Panc1 (cell line): Measurements from ENCODE around the gene GALNTL6. TPM values are rescaled to one million over a fixed set of nuclear protein-coding genes. Genes with fewer than 3 reads are reported as not detected.

Experiments used
- ATAC-seq: fragments of 200-7000 bp; cut with Tn5 transposase; 2 replicates; pipeline ENCODE4 v1.9.1; 2020; ENCODE audit warnings: mild to moderate bottlenecking, moderate library complexity
- BruUV-seq: library from RNA; stranded (reverse); fragments of 400-500 nt; replicated peaks from 2 replicates; lab custom pipeline; 2021; lab: Mats Ljungman, UMichigan
- CTCF ChIA-PET: fragments of 300-600 bp; sonication (Branson Sonifier 250); formaldehyde crosslinking; loops from one replicate; lab custom pipeline; 2022; ENCODE audit warnings: antibody characterized with exemption; lab: Charles Lee
- POLR2A ChIA-PET: fragments of 300-600 bp; sonication (Branson Sonifier 250); formaldehyde crosslinking; loops from one replicate; lab custom pipeline; 2022; ENCODE audit warnings: antibody characterized with exemption; lab: Charles Lee
- DNase-seq: peaks from one replicate; pipeline ENCODE4 v3.0.0-alpha.2; 2010; ENCODE audit warnings: low read depth, low spot score
- H3K27ac ChIP-seq: 2 replicates; pipeline ENCODE4 v1.5.1; 2011; ENCODE audit warnings: mild to moderate bottlenecking, low read length, inconsistent platforms
- H3K27me3 ChIP-seq: fragments of 200-500 bp; sonication (Bioruptor generic); 2 replicates; pipeline ENCODE4 v1.6.0; 2014; ENCODE audit warnings: low read length, inconsistent platforms; ENCODE audit not compliant: control insufficient read depth, insufficient read depth
- H3K36me3 ChIP-seq: fragments of 200-500 bp; sonication (Bioruptor generic); 2 replicates; pipeline ENCODE4 v1.5.1; 2014; ENCODE audit warnings: inconsistent platforms, mild to moderate bottlenecking, low read length, moderate library complexity; ENCODE audit not compliant: control insufficient read depth, insufficient read depth
- H3K4me1 ChIP-seq: 2 replicates; pipeline ENCODE4 v1.5.1; 2011; ENCODE audit warnings: inconsistent platforms, mild to moderate bottlenecking, low read length, moderate library complexity; ENCODE audit not compliant: control insufficient read depth, insufficient read depth
- H3K4me3 ChIP-seq, 2 experiments: 2 replicates each; pipeline ENCODE4 v1.5.1; 2011 to 2012; ENCODE audit warnings: low read depth in 2 of 2, low read length in 2 of 2, mild to moderate bottlenecking in 2 of 2, inconsistent platforms in 1 of 2, moderate library complexity in 1 of 2
- H3K9me3 ChIP-seq: fragments of 200-500 bp; sonication (Bioruptor generic); 2 replicates; pipeline ENCODE4 v1.5.1; 2014; ENCODE audit warnings: low read depth, mild to moderate bottlenecking, inconsistent platforms, low read length, moderate library complexity; ENCODE audit not compliant: control insufficient read depth, insufficient read depth
- POLR2AphosphoS5 ChIP-seq: IDR thresholded peaks from 2 replicates; pipeline ENCODE4 v1.6.1; 2012; ENCODE audit warnings: mild to moderate bottlenecking, low read depth, low read length, moderate library complexity
- SIN3A ChIP-seq: IDR thresholded peaks from 2 replicates; pipeline ENCODE4 v1.6.1; 2012; ENCODE audit warnings: low read depth, mild to moderate bottlenecking, low read length, moderate library complexity, borderline replicate concordance; ENCODE audit not compliant: insufficient read depth
- TCF7L2 ChIP-seq: IDR thresholded peaks from 2 replicates; pipeline ENCODE4 v1.6.1; 2011; ENCODE audit warnings: mild to moderate bottlenecking, low read depth, low read length, inconsistent platforms
- in situ Hi-C: cut with HindIII; loops from 2 replicates; pipeline ENCODE4 v1.10.0; 2016; ENCODE audit warnings: low sequenced_read_pairs, low pct_unique_long_range_greater_than_20kb
- intact Hi-C: fragments of 100-400 bp; cut with micrococcal nuclease; formaldehyde crosslinking; loops from one replicate; pipeline ENCODE4 v1.10.0; 2022; ENCODE audit not compliant: unreplicated experiment
- total RNA-seq: library from RNA; stranded (reverse); gene quantifications from one replicate; pipeline ENCODE4 v1.2.1, GENCODE V29; 2021; ENCODE audit not compliant: unreplicated experiment
- TF ChIP-seq, protein P1 (sequence below), 2 experiments: IDR thresholded peaks; 2 replicates each; pipeline ENCODE4 v1.6.1; 2011 to 2012; ENCODE audit warnings: low read depth in 2 of 2, control low read depth in 1 of 2, low read length in 1 of 2, mild to moderate bottlenecking in 1 of 2, moderate library complexity in 1 of 2; ENCODE audit not compliant: insufficient read depth in 1 of 2
- TF ChIP-seq, protein P2 (sequence below): fragments of 450-650 bp; IDR thresholded peaks from 2 replicates; pipeline ENCODE4 v1.5.1; 2017; ENCODE audit warnings: mild to moderate bottlenecking

GALNTL6 gene
- total RNA-seq, 1 experiment from 2014 or later, result not detected

DNA sequence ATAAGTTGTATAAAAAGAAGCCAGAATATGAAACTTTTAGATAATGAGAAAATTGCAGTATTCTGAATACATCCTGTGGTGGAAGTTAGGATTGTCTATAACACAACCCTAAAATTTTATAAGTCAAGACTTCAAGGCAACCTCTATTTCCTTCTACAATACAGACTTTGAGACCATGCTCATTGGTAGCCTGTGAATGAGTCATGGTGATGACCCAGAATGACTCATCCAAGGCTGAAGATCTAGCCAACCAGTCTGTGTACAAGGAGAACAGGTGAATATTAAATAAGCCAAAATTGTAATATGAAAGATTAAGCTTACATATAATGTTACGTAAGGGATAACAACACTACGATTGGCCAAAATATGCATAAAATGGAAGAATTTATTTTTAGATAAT is 879.5 kb downstream of the GALNTL6 start:
- H3K27me3 ChIP-seq, result no peaks in the 10 kb centered on the region
- H3K36me3 ChIP-seq, result no peaks in the 10 kb centered on the region
- no peaks in the 10 kb centered on the region for H3K9me3 ChIP-seq
- H3K27ac ChIP-seq, result no peak overlapping the region
- TF ChIP-seq POLR2AphosphoS5, result no peak
- TF ChIP-seq, protein P1, sequence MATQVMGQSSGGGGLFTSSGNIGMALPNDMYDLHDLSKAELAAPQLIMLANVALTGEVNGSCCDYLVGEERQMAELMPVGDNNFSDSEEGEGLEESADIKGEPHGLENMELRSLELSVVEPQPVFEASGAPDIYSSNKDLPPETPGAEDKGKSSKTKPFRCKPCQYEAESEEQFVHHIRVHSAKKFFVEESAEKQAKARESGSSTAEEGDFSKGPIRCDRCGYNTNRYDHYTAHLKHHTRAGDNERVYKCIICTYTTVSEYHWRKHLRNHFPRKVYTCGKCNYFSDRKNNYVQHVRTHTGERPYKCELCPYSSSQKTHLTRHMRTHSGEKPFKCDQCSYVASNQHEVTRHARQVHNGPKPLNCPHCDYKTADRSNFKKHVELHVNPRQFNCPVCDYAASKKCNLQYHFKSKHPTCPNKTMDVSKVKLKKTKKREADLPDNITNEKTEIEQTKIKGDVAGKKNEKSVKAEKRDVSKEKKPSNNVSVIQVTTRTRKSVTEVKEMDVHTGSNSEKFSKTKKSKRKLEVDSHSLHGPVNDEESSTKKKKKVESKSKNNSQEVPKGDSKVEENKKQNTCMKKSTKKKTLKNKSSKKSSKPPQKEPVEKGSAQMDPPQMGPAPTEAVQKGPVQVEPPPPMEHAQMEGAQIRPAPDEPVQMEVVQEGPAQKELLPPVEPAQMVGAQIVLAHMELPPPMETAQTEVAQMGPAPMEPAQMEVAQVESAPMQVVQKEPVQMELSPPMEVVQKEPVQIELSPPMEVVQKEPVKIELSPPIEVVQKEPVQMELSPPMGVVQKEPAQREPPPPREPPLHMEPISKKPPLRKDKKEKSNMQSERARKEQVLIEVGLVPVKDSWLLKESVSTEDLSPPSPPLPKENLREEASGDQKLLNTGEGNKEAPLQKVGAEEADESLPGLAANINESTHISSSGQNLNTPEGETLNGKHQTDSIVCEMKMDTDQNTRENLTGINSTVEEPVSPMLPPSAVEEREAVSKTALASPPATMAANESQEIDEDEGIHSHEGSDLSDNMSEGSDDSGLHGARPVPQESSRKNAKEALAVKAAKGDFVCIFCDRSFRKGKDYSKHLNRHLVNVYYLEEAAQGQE (IDR thresholded peaks at IDR 0.05; ENCODE audit: insufficient read depth in 1 of 2, low read depth in 2 of 2, low read length in 1 of 2), result no peak
- no peak for TF ChIP-seq SIN3A
- TF ChIP-seq TCF7L2, result no peak
- TF ChIP-seq, protein P2, sequence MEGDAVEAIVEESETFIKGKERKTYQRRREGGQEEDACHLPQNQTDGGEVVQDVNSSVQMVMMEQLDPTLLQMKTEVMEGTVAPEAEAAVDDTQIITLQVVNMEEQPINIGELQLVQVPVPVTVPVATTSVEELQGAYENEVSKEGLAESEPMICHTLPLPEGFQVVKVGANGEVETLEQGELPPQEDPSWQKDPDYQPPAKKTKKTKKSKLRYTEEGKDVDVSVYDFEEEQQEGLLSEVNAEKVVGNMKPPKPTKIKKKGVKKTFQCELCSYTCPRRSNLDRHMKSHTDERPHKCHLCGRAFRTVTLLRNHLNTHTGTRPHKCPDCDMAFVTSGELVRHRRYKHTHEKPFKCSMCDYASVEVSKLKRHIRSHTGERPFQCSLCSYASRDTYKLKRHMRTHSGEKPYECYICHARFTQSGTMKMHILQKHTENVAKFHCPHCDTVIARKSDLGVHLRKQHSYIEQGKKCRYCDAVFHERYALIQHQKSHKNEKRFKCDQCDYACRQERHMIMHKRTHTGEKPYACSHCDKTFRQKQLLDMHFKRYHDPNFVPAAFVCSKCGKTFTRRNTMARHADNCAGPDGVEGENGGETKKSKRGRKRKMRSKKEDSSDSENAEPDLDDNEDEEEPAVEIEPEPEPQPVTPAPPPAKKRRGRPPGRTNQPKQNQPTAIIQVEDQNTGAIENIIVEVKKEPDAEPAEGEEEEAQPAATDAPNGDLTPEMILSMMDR, result no peak
- intact Hi-C loops, result no loop called here
- ChIA-PET POLR2A (no interaction called here), CTCF (no interaction called here)
- DNase-seq (no peak), ATAC-seq (no peak)
- H3K4me1 ChIP-seq, result no peaks in the 10 kb centered on the region
- in situ Hi-C loops, result no loop called here
- H3K4me3 ChIP-seq, result no peak overlapping the region
- no TSS peak for BruUV-seq

DNA sequence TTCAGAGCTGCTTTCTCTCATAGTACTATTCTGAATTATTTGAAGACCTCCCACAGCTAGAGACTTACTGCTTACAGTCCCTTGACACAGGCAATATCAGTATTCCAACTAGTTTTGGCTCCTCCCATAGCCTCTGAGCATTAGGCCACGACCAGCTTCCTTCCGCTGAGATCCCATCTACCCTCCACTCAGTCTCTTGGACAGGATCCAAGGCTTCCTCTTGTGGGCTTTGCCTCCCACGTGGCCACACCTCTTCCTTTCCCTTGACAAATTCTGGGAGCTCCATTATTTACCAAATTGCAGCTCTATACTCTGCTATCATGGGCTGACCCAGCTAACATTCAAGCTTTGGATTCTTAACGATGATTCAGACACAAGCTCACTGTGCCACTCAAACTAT is 885.1 kb downstream of the GALNTL6 start:
- no peak for TF ChIP-seq POLR2AphosphoS5
- TF ChIP-seq, protein P1 (IDR thresholded peaks at IDR 0.05; ENCODE audit: insufficient read depth in 1 of 2, low read depth in 2 of 2, low read length in 1 of 2), result no peak
- TF ChIP-seq, protein P2, result no peak
- in situ Hi-C loops, result no loop called here
- BruUV-seq, result no TSS peak

More for the DNA sequence above, 885.1 kb downstream of the GALNTL6 start:
- intact Hi-C loops, result no loop called here
- POLR2A ChIA-PET, result no interaction called here
- Histone ChIP-seq H3K4me3 (no peak overlapping the region), H3K36me3 (no peaks in the 10 kb centered on the region), H3K9me3 (no peaks in the 10 kb centered on the region), H3K27me3 (no peaks in the 10 kb centered on the region), H3K27ac (no peak overlapping the region), H3K4me1 (no peaks in the 10 kb centered on the region)
- CTCF ChIA-PET, result no interaction called here
- ATAC-seq (no peak), DNase-seq (no peak)
